GM19463 (cell line): Measurements from ENCODE around the gene KCNIP1.
"Not testable (repeated sequence)": the region's sequence is repeated elsewhere in the genome, so short reads cannot be mapped to it uniquely, and the experiment has no call there.

Experiments used
- ATAC-seq: cut with Tn5 transposase; IDR thresholded peaks from one replicate; pipeline ENCODE4 v1.9.1; 2021; ENCODE audit warnings: mild to moderate bottlenecking, moderate library complexity; ENCODE audit not compliant: unreplicated experiment

KCNIP1 gene

GRCh38 chr5:170765868-170766267 lies 262.0 kb downstream of the KCNIP1 start:
- ATAC-seq: not testable (repeated sequence)

DNA sequence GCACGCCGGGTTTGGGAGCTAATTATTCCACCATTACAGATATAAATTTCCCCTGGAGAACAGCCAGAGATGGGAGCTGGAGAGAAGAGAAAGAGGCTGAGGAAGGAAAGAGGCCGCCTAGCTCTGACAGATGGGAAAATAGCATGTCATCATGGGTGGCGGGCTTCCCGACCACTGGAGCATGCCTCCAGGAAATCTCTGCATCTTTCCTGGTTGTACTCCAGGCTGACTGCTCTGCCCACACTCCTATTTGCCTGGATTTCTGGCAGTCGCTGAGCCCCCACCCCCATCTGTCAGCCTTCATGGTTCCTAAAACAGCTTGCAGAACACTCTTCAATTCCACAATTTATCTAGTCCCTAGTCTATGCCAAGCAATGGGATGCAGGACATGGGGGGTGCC lies 265.4 kb downstream of the KCNIP1 start:
- no peak for ATAC-seq

- ATAC-seq: no peak
Measured at GRCh38 chr5:170769898-170770416, 266.1 kb downstream of the KCNIP1 start.

DNA sequence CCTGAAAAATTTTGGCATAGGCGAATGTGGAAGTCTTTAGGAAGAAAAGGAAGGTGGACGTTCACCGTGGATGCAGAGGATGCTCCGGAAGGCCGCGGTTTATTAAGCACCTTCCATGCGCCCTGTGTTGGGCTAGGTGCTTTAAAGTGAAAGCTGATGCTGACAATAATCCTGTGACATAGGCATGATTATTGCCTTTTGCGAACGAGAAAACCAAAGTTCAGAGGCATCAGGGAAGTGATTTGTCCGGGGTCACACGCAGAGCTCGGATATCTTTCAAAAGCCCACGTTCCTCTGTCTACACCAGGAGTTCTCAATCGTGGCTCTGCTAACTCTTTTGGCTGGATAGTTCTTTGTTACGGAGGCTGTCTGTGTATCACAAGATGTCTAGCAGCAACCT lies 267.7 kb downstream of the KCNIP1 start:
- no peak for ATAC-seq

- no peak for ATAC-seq
Measured at GRCh38 chr5:170773024-170773985, 269.5 kb downstream of the KCNIP1 start.

GRCh38 chr5:170774831-170775230 lies 271.0 kb downstream of the KCNIP1 start:
- ATAC-seq: no peak

DNA sequence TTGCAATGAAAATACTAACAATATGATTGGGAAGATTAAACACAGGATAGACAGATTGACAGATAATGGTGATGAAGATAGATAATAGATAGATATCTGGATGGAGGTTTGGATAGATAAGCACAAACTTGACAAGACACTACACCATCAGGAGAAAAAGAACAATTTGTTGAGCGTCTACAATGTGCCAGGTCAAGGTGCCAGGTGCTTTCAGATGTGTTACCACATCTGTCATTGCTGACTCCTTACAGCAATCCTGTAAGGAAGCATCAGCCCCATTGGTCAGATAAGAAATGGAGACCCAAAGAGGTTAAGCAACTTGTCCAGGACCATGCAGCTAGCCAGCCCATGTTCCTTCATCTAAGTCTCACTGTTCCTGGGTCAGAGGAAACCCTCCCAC lies 278.1 kb downstream of the KCNIP1 start:
- no peak for ATAC-seq

DNA sequence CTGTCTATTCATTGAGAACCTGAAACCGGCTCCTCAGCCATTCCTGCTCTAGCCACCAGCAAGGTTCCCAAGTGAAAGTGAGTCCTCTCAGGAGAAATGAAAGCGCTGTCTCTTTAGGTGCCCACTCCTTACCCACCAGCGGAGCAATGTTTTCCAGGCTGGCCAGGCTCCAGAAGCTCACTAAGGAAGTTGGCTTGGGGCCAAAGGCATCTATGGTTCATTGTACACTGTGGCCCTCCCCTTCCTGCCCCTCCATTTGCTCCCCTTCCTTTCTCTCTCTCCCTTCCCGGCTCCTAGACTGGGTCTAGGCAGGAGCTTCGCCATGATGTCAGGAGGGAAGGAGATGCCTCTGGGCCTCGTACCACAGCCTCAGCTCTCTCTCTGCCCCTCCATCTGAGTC lies 278.6 kb downstream of the KCNIP1 start:
- no peak for ATAC-seq

- ATAC-seq: no peak
Measured at GRCh38 chr5:170783498-170784247, 279.9 kb downstream of the KCNIP1 start, which contains the start of gene GABRP. Gene GABRP, plus strand, starts transcription at chr5:170783725. Its CDS starts 4,891 bp downstream, at chr5:170788616.

GRCh38 chr5:170785416-170785815 lies 281.6 kb downstream of the KCNIP1 start:
- ATAC-seq: no peak
